ENCODE measurements around the gene RTRAF. TPM values are rescaled to one million over a fixed set of nuclear protein-coding genes. Genes with fewer than 3 reads are reported as not detected.

RTRAF gene
- total RNA-seq, 1 experiment from 2014 or later, result 300 TPM

DNA sequence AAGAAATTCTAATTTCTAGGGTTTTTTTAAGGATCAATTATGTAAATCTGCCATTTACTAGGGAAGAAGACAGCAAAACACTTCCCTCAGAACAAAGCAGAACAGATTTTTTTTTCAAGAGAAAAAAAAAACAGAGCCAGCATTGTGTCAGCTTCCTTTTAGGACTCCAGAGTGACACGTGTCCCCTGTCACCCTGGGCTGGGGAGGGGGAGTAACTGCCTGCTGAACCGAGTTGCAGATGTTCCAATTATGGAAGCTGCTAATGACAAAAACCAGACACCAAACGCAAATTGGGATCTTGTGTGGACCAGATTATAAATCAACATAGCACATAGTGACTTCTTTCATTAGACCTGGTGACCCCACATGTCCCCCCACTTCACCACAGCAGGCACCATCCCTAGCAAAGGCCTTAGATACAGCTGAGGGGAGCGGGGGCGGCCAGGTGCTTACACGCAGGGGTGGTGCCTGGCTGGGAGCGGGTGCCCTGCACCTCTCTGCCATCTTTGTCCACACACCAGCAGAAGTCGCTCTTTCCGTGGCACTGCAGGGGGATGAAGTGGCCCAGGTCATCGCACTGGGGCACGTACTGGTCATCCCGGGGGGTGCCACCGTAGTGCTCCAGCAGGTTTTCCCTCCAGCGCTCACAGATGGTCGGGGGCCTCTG lies 25.4 kb downstream of the RTRAF start:
- Histone ChIP-seq H3K4me1 (ENCODE audit: insufficient read depth, low read length) (no peaks in the 10 kb centered on the region), H3K27me3 (ENCODE audit: low read length) (no peaks in the 10 kb centered on the region), H3K4me2 (ENCODE audit: low read length) (no peak overlapping the region), H3K4me3 (ENCODE audit: low read length) (no peak overlapping the region), H3K9me3 (ENCODE audit: low read length) (no peaks in the 10 kb centered on the region), H4K20me1 (ENCODE audit: low read length) (no peaks in the 10 kb centered on the region), H3K79me2 (ENCODE audit: low read length) (no peaks in the 10 kb centered on the region), H2AFZ (ENCODE audit: low read length) (no peak overlapping the region), H3K9ac (ENCODE audit: low read length) (no peak overlapping the region), H3F3A (ENCODE audit: low read length, unreplicated experiment) (no peaks in the 10 kb centered on the region), H3K27ac (ENCODE audit: low read length) (no peak overlapping the region), H3K9me2 (replicated peaks; ENCODE audit: low read length) (no peaks in the 10 kb centered on the region), H3K36me3 (ENCODE audit: low read depth, low read length) (peaks cover 22% of the 10 kb centered on the region)
- ChIA-PET CTCF (no interaction called here), POLR2A (ENCODE audit: unreplicated experiment) (no interaction called here)
- no TSS peak for BruUV-seq (replicated peaks)
- ATAC-seq (no peak), DNase-seq (no peak)
- TF ChIP-seq EZH2 (IDR thresholded peaks at IDR 0.05; ENCODE audit: low read length, unreplicated experiment), result no peak
- TF ChIP-seq, protein P1, sequence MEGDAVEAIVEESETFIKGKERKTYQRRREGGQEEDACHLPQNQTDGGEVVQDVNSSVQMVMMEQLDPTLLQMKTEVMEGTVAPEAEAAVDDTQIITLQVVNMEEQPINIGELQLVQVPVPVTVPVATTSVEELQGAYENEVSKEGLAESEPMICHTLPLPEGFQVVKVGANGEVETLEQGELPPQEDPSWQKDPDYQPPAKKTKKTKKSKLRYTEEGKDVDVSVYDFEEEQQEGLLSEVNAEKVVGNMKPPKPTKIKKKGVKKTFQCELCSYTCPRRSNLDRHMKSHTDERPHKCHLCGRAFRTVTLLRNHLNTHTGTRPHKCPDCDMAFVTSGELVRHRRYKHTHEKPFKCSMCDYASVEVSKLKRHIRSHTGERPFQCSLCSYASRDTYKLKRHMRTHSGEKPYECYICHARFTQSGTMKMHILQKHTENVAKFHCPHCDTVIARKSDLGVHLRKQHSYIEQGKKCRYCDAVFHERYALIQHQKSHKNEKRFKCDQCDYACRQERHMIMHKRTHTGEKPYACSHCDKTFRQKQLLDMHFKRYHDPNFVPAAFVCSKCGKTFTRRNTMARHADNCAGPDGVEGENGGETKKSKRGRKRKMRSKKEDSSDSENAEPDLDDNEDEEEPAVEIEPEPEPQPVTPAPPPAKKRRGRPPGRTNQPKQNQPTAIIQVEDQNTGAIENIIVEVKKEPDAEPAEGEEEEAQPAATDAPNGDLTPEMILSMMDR (conservative IDR thresholded peaks at IDR 0.05; ENCODE audit: low read depth, low read length), result no peak
- no peak for TF ChIP-seq EZH2phosphoT487 (IDR thresholded peaks at IDR 0.05; ENCODE audit: borderline replicate concordance, low read length)
- intact Hi-C loops (cut with micrococcal nuclease), result loop anchor here (5.0 kb wide), 1 partner anchor 118 kb away; no protein-coding TSS in a partner anchor

GRCh38 chr14:52015411-52016030 lies 26.2 kb downstream of the RTRAF start:
- H3K4me1 ChIP-seq (ENCODE audit: insufficient read depth, low read length), result no peaks in the 10 kb centered on the region
- no peaks in the 10 kb centered on the region for H3F3A ChIP-seq (ENCODE audit: low read length, unreplicated experiment)
- no peaks in the 10 kb centered on the region for H3K79me2 ChIP-seq (ENCODE audit: low read length)
- no peaks in the 10 kb centered on the region for H3K9me3 ChIP-seq (ENCODE audit: low read length)
- H3K4me2 ChIP-seq (ENCODE audit: low read length), result no peak overlapping the region
- ChIA-PET POLR2A (ENCODE audit: unreplicated experiment) (no interaction called here), CTCF (interaction anchor here (0.7 kb wide), 1 partner anchor 57 kb away, joined by 3 read pairs; no protein-coding TSS in a partner anchor)
- H3K27ac ChIP-seq (ENCODE audit: low read length), result no peak overlapping the region
- peak; percentile 71 for ATAC-seq
- TF ChIP-seq, protein P1 (conservative IDR thresholded peaks at IDR 0.05; ENCODE audit: low read depth, low read length), result peak; percentile 61
- TF ChIP-seq EZH2phosphoT487 (IDR thresholded peaks at IDR 0.05; ENCODE audit: borderline replicate concordance, low read length), result no peak
- no peak overlapping the region for H3K4me3 ChIP-seq (ENCODE audit: low read length)
- peaks cover 15% of the 10 kb centered on the region for H3K36me3 ChIP-seq (ENCODE audit: low read depth, low read length)
- H3K9ac ChIP-seq (ENCODE audit: low read length), result no peak overlapping the region
- no TSS peak for BruUV-seq (replicated peaks)
- no peak overlapping the region for H2AFZ ChIP-seq (ENCODE audit: low read length)
- H4K20me1 ChIP-seq (ENCODE audit: low read length), result no peaks in the 10 kb centered on the region
- intact Hi-C loops (cut with micrococcal nuclease), result no loop called here
- H3K27me3 ChIP-seq (ENCODE audit: low read length), result no peaks in the 10 kb centered on the region
- H3K9me2 ChIP-seq (replicated peaks; ENCODE audit: low read length), result no peaks in the 10 kb centered on the region
- DNase-seq, result peak; percentile 49

- Histone ChIP-seq H3K9ac (ENCODE audit: low read length) (no peak overlapping the region), H3K4me3 (ENCODE audit: low read length) (no peak overlapping the region), H3K4me2 (ENCODE audit: low read length) (no peak overlapping the region), H3K27me3 (ENCODE audit: low read length) (no peaks in the 10 kb centered on the region), H3K9me3 (ENCODE audit: low read length) (no peaks in the 10 kb centered on the region), H3F3A (ENCODE audit: low read length, unreplicated experiment) (no peaks in the 10 kb centered on the region), H3K4me1 (ENCODE audit: insufficient read depth, low read length) (no peaks in the 10 kb centered on the region), H3K36me3 (ENCODE audit: low read depth, low read length) (no peaks in the 10 kb centered on the region), H3K9me2 (replicated peaks; ENCODE audit: low read length) (no peaks in the 10 kb centered on the region), H2AFZ (ENCODE audit: low read length) (no peak overlapping the region), H4K20me1 (ENCODE audit: low read length) (no peaks in the 10 kb centered on the region), H3K79me2 (ENCODE audit: low read length) (no peaks in the 10 kb centered on the region), H3K27ac (ENCODE audit: low read length) (no peak overlapping the region)
- ChIA-PET CTCF (interaction anchor here (0.5 kb wide), 1 partner anchor 214 kb away, joined by 3 read pairs; no protein-coding TSS in a partner anchor), POLR2A (ENCODE audit: unreplicated experiment) (no interaction called here)
- TF ChIP-seq EZH2 (IDR thresholded peaks at IDR 0.05; ENCODE audit: low read length, unreplicated experiment) (no peak), EZH2phosphoT487 (IDR thresholded peaks at IDR 0.05; ENCODE audit: borderline replicate concordance, low read length) (no peak)
- TF ChIP-seq, protein P1 (conservative IDR thresholded peaks at IDR 0.05; ENCODE audit: low read depth, low read length), result no peak
- intact Hi-C loops (cut with micrococcal nuclease), result no loop called here
- ATAC-seq, result no peak
- DNase-seq, result no peak
- BruUV-seq (replicated peaks), result no TSS peak
Measured at GRCh38 chr14:52018252-52018651, 28.9 kb downstream of the RTRAF start.
